ENCODE data around the gene CREB3.
A peak's percentile ranks its signal among the peaks of the same experiment; 100 is the strongest.

Gene CREB3

DNA sequence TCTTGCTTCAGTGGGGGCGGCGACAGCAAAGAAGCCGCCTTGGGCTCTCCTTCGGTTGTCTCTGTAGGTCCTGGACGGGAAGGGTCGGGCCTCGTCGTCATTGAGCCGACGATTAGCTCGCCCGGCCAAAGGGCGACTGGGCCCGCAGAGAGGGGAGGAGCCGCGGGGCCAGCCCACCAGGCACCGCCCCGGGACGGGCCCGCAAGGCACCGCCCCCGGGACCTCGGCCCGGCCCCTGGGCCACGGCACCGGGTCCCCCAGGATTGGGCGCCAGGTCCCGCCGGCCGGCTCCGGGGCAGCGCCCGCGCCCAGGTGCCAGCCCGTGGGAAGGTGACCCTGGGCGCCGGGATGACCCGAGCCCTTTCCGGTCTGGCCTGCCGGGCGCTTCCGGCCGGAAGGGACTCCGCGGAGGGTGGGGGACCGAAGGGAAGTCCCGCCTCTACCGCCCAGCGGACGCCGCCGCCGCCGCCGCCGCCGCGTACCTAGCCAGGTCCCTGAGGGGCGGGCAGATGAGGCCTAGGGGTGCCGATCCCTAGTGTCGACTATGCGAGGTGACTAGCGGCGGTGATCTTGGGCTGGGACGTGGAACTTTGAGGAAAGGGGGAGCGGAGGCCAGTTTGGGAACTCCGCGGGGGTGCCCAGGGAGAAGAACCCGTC, 16.5 kb downstream of the CREB3 start, which contains the start of the genes GBA2 and RGP1:
GBA2 (minus strand) TSS at position 371 of the 657 bp plus-strand sequence. CDS start 524 bp downstream, outside the sequence.
RGP1 (plus strand) TSS at position 430 of the 657 bp plus-strand sequence. CDS start 469 bp downstream, outside the sequence.
- peak in 1 of 2 donors; percentile 63 for DNase-seq (ENCODE audit: low read depth in 2 of 2)

DNA sequence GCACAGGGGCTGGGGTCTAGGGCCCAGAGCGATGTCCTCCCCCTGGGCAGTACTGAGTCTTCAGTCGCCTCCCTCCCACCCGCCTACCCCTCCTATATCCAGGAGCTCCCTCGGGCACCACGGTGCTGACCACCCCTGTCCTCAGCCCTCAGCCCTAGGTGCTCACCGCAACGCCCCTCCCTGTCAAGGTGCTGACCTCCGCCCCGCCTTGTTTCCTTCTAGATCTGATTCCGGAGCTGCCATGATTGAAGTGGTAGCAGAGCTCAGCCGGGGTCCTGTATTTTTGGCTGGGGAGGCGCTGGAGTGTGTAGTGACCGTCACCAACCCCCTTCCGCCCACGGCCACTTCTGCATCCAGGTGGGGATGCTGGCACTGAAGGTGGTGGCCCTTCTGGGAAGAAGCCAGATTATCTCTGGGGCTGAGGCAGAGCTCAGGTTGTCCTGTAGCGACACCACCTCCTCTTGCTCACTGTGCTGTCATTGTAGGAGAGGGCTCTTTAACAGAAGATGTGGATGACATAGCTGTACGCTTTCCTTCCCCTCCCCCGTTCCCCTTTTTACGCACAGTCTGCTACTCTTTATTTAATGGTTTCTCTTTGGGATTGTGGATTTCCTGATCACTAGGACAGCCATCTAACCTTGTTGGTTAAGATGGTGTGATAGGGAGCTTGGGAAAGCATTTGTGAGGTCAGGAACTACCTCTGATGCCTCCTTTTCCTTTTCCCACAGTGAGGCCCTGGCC, 17.2 kb downstream of the CREB3 start:
- no peak for DNase-seq (ENCODE audit: low read depth in 2 of 2)

GRCh38 chr9:35750256-35750531, 17.7 kb downstream of the CREB3 start:
- no peak for DNase-seq (ENCODE audit: low read depth in 2 of 2)

DNA sequence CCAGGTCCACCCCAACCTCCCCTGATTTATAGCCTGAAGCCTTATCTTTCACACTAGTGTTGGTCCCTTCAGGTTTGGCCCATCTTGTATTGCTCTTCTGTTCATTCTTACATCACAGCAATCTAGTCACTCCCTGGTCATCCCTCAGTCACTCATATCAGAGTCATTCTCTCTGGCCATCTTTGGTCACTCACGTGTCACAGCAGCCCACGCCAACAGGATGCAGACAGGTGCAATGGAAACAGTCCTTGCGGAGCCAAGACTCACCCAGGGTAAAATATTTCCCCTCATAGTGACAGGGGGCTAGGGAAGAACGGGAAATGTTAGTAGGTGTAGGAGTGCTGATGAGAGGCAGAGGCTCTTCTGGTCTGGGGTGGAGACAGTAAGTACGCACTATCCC, 21.0 kb downstream of the CREB3 start:
- no peak for DNase-seq (ENCODE audit: low read depth in 2 of 2)

DNA sequence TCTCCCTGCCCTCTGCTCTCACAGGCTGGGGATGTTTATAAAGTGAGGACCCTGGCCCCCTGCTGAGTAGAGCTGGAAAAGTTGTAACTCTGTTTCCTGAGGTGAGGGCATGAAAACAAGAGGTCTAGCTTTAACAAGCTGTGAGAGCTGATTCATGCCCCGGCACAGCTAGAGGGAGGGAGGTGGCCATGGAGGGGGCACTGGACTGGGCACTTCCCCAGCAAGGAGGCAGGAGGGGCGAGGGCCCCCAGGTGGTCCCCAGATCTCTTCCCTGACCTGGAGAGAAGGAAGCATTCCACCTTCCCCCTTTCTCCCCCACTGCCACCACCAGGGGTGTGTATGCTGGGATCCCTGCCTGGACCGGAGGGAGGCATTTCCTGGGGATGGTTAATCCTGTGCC, 21.8 kb downstream of the CREB3 start, which contains the start of gene MSMP:
MSMP (minus strand) TSS at position 13 of the 400 bp plus-strand sequence. CDS start 147 bp downstream, outside the sequence.
- no peak for DNase-seq (ENCODE audit: low read depth in 2 of 2)

- DNase-seq (ENCODE audit: low read depth in 2 of 2), result no peak
These were observed 22.6 kb downstream of the CREB3 start for GRCh38 chr9:35755071-35755470.

- peak; percentile 64 for DNase-seq (ENCODE audit: low read depth in 2 of 2)
These were observed 24.1 kb downstream of the CREB3 start for GRCh38 chr9:35756275-35757225.

DNA sequence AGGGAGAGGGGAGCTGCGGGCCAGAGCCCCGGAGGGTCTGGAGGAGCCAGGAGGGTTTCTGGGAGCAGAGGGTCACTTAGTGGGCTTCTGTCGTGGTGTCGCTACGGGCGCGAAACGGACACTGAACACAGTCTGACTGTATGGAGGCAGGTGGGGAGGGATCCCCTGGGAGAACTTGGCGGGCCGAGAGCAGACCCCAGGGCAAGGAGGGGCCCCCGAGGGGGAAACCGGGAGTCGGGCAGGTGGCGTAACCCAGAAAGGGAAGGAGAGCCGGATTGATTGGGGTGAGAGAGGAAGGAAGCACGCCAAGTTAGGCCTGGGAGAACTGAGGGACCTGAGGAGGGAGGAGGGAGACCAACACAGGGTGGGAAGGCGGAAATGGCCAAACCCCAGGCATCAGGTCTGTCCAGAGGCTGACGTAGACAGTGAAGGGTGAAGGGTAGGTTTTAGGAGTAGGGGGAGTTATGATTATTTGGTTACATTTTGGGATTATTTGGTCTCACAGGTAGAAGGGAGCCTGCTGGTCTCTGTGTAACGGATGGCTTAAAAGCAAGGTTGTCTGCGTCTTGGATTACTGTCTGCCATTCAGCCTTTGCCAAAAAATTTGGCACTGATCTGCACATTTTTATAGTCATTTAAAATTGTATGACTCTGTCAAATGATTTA, 24.9 kb downstream of the CREB3 start:
- no peak for DNase-seq (ENCODE audit: low read depth in 2 of 2)

GRCh38 chr9:35757892-35758275, 25.4 kb downstream of the CREB3 start:
- DNase-seq (ENCODE audit: low read depth in 2 of 2), result no peak

- DNase-seq (ENCODE audit: low read depth in 2 of 2), result no peak
These were observed 26.1 kb downstream of the CREB3 start for GRCh38 chr9:35758475-35759050.

DNA sequence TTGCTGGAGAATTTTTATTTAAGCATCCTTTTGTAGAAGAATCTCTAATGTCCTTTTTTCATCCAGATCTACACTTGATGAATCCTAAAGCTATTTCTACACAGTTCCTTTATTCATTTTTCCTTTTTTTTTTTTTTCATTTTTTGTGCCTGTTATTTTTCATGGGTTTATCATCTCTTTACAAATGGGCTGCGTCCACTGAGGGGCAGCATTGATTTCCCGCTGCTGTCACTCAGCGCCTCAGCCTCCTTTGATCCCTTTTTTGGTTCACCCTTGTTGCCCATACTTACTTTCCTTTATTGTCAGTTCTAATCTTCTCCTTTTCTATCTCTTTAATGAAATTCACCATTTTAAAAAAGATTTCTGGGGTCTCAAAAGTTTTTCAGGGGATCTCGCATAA, 27.3 kb downstream of the CREB3 start:
- DNase-seq (ENCODE audit: low read depth in 2 of 2), result no peak

DNA sequence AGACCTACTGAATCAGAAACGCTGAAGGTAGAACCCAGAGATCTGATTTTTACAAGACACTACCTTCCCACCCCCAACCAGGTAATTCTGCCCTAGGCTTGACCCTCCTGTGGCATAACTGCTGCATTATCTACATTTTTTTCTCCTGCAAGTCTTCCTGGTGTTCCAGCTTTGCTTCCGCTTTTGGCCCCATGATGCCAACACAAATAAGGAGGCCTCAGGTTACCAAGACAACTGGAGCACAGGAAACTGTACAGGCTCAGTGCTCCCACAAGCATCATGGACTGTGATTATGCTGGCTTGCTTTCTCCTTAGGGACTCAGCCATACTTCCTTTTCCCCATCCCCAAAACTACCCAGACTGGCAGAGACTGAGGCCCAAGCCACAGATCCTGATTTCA, 28.2 kb downstream of the CREB3 start:
- no peak for DNase-seq (ENCODE audit: low read depth in 2 of 2)

DNA sequence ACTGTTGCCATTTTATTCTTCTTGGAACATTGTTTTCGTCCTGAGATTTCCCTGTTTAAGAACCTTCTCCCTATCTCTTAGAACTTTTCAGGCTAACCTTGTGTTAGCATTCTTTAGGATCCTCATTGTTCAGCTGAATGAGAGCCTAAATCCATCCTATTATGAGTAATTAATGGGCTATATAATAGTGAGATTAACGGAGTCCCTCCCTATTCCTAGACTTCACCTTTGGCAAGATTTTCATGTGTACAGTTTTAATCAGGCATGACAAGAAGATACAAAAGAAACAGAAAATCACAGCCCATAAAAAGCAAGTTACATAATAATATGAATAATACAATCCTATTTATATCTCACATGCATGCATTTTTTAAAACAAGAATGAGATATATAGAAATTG, 30.7 kb downstream of the CREB3 start:
- no peak for DNase-seq (ENCODE audit: low read depth in 2 of 2)

DNA sequence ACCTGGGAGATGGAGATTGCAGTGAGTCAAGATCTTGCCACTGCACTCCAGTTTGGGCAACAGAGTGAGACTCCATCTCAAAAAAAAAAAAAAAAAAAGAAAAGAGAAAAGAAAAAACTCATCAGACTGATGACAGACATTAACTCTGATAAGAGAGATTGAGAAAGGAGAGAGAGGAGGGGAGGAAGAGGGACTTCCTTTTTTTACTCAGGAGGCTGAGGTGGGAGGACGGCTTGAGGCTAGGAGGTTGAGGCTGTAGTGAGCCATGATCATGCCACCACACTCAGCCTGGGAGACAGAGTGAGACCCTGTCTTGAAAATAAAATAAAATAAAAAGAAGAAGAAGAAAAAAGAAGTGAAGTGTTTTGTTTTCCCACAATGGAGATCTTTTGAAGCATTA, 31.3 kb downstream of the CREB3 start:
- no peak for DNase-seq (ENCODE audit: low read depth in 2 of 2)

- DNase-seq (ENCODE audit: low read depth in 2 of 2), result no peak
These were observed 34.5 kb downstream of the CREB3 start for GRCh38 chr9:35766997-35767396.

DNA sequence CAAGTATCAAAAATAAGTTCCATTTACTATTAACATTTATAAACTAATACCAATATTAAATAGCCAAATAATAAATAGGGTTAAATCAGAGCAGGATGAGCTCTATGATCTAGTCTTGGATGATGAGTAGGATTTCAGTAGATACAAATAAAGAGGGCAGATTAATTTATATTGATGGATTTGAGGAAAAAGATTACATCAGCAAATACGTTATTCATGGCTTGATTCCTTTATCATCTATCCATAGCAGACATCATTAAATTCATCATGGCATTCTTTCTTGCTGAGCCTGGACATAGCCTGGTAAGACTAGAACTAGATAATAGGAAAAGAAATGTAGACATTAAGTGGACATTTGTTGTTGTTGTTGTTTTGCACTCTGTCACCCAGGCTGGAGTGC, 35.0 kb downstream of the CREB3 start:
- no peak for DNase-seq (ENCODE audit: low read depth in 2 of 2)

DNA sequence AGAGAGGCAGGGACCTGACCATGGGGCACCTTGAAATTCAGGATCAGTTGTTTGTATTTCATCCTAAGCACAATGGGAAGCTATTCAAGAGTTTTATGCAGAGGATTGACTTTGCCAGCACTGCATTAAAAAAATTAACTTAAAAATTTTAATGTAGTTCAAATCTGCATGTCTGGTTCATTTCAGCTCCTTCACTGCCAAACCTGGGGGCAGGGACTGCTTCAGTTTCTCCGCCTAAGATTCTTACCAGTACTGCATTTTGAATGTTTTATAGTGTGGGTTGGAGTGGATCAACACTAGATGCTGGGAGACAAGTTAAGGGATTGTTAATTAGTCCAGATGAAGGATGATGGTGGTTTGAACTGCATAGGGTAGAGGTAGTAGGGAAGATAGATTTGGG, 37.3 kb downstream of the CREB3 start:
- no peak for DNase-seq (ENCODE audit: low read depth in 2 of 2)

GRCh38 chr9:35771075-35771433, 38.6 kb downstream of the CREB3 start:
- DNase-seq (ENCODE audit: low read depth in 2 of 2), result no peak

DNA sequence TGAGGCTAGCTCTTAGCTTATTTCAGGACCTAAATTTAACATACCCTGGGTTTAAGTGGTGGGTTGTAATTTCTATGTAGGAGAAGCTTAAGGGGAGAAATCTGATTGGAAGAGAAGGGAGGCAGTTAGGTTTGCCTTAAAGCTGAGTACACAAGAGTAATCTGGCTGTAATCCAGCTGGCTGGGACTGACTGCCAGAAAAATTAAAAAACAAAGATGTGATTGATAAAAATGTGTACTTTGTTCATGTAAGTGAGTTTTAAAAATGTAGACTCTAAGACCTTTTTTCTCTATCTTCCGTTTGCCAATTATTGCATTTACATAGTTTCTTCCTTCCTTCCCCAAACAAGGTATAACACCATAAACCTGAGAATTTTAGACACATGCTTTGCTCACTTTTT, 39.1 kb downstream of the CREB3 start:
- no peak for DNase-seq (ENCODE audit: low read depth in 2 of 2)

GRCh38 chr9:35771943-35772342, 39.5 kb downstream of the CREB3 start:
- no peak for DNase-seq (ENCODE audit: low read depth in 2 of 2)

- DNase-seq (ENCODE audit: low read depth in 2 of 2), result no peak
These were observed 42.6 kb downstream of the CREB3 start for GRCh38 chr9:35774907-35775635.

All from stimulated activated CD8-positive, alpha-beta memory T cell treated with anti-CD3 and anti-CD28 coated beads, Interleukin-7, amount 100 ng/mL, for 4 hours (primary cell).